Mesendoderm (in vitro differentiated cells): Measurements from ENCODE around the gene PDGFA.

Experiments used
- DNase-seq: peaks from one replicate; pipeline ENCODE4 v3.0.0; 2013
- H2AK5ac ChIP-seq: 2 replicates; pipeline ENCODE4 v1.6.1; 2013; ENCODE audit warnings: low read length, inconsistent platforms
- H2BK120ac ChIP-seq: 2 replicates; pipeline ENCODE4 v1.6.1; 2013; ENCODE audit warnings: low read depth, mild to moderate bottlenecking, low read length, moderate library complexity, mixed read lengths
- H2BK15ac ChIP-seq: replicated peaks from 2 replicates; pipeline ENCODE4 v1.6.1; 2013; ENCODE audit warnings: low read depth, mild to moderate bottlenecking, moderate library complexity
- H2BK5ac ChIP-seq: 2 replicates; pipeline ENCODE4 v1.6.1; 2013; ENCODE audit warnings: low read length, inconsistent platforms
- H3K18ac ChIP-seq: 2 replicates; pipeline ENCODE4 v1.6.1; 2013; ENCODE audit warnings: mild to moderate bottlenecking, low read length, mixed read lengths
- H3K23ac ChIP-seq: one replicate; pipeline ENCODE4 v1.6.1; 2013; ENCODE audit warnings: low read length
- H3K27ac ChIP-seq: 2 replicates; pipeline ENCODE4 v1.5.1; 2013; ENCODE audit warnings: low read depth, mild to moderate bottlenecking, inconsistent platforms, low read length, moderate library complexity
- H3K27me3 ChIP-seq: 2 replicates; pipeline ENCODE4 v1.6.1; 2013; ENCODE audit warnings: low read length, control low read depth, mild to moderate bottlenecking, inconsistent platforms; ENCODE audit not compliant: insufficient read depth, poor library complexity
- H3K36me3 ChIP-seq: 2 replicates; pipeline ENCODE4 v1.6.1; 2013; ENCODE audit warnings: low read length, inconsistent platforms; ENCODE audit not compliant: control insufficient read depth, insufficient read depth
- H3K4ac ChIP-seq: one replicate; pipeline ENCODE4 v1.6.1; 2013; ENCODE audit warnings: low read depth, mild to moderate bottlenecking, low read length, moderate library complexity
- H3K4me1 ChIP-seq: 2 replicates; pipeline ENCODE4 v1.6.1; 2013; ENCODE audit warnings: low read depth, low read length, inconsistent platforms; ENCODE audit not compliant: control insufficient read depth
- H3K4me2 ChIP-seq: 2 replicates; pipeline ENCODE4 v1.6.1; 2013; ENCODE audit warnings: low read length
- H3K4me3 ChIP-seq: 2 replicates; pipeline ENCODE4 v1.5.1; 2013; ENCODE audit warnings: mild to moderate bottlenecking, low read length
- H3K56ac ChIP-seq: one replicate; pipeline ENCODE4 v1.6.1; 2013; ENCODE audit warnings: low read length
- H3K79me1 ChIP-seq: 2 replicates; pipeline ENCODE4 v1.6.1; 2013; ENCODE audit warnings: low read length, inconsistent platforms
- H3K79me2 ChIP-seq: 2 replicates; pipeline ENCODE4 v1.6.1; 2013; ENCODE audit warnings: mild to moderate bottlenecking, low read length; ENCODE audit not compliant: control insufficient read depth, insufficient read depth
- H3K9ac ChIP-seq: 2 replicates; pipeline ENCODE4 v1.6.1; 2013; ENCODE audit warnings: low read length, inconsistent platforms
- H4K5ac ChIP-seq: one replicate; pipeline ENCODE4 v1.6.1; 2013; ENCODE audit warnings: low read length
- H4K8ac ChIP-seq: one replicate; pipeline ENCODE4 v1.6.1; 2013; ENCODE audit warnings: low read depth, mild to moderate bottlenecking, control low read depth, low read length, moderate library complexity
- WGBS: extraction: QIAGEN DNeasy Blood & Tissue Kit; methylation state at CpG from one replicate; pipeline ENCODE4 v1.1.7; 2013; ENCODE audit warnings: low lambda C conversion rate, missing lambda C conversion rate; ENCODE audit not compliant: insufficient coverage; ENCODE audit errors: extremely low coverage; 5-methylcytosine and 5-hydroxymethylcytosine counted together

PDGFA gene

GRCh38 chr7:479948-480499, 39.6 kb downstream of the PDGFA start:
- WGBS: no CpG with 5 or more reads among the region's 15 CpGs
- Histone ChIP-seq H3K9ac (no peak overlapping the region), H3K79me2 (no peaks in the 10 kb centered on the region), H3K27ac (no peak overlapping the region), H3K27me3 (no peaks in the 10 kb centered on the region), H2BK120ac (no peak overlapping the region), H3K4me1 (peaks cover 1% of the 10 kb centered on the region), H3K4ac (no peak overlapping the region), H4K5ac (no peak overlapping the region), H2AK5ac (no peak overlapping the region), H3K56ac (no peak overlapping the region), H3K4me3 (no peak overlapping the region), H3K79me1 (no peaks in the 10 kb centered on the region), H2BK15ac (no peak overlapping the region), H3K4me2 (no peak overlapping the region), H3K36me3 (no peaks in the 10 kb centered on the region), H4K8ac (no peak overlapping the region), H2BK5ac (no peak overlapping the region), H3K23ac (no peak overlapping the region), H3K18ac (no peak overlapping the region)
- no peak for DNase-seq

DNA sequence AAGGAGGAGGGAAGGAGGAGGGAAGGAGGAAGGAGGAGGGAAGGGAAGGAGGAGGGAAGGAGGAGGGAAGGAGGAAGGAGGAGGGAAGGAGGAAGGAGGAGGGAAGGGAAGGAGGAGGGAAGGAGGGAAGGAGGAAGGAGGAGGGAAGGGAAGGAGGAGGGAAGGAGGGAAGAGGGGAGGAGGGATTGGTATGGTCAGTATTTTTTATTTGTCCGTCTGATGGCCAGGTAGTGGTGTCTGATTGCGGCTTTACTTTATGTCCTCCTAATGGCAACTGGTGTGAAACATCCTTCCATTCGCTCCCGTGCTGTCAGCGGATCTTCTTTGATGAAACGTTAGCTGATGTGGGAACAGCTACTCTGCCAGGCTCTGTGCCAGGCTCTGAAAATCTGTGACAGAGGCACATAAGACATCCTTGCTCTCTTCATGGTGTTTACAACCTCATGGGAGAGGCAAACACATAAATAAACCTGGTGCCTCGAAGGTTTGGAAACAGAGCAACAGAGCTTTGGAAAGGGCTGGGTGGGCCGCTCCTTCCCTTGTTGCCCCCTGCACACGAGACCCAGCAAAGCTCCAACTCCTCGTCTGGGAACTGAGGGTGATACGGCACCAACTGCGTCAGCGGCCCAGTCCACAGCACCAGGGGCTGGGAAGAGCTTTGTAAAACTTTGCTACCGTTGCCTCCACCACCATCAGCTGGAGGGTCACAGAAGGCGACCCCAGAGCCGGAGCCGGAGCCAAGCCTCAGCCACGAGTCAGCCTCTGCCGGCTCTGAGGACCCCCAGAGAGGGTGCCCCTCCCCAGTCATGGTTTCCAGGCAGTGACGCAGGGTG, 40.3 kb downstream of the PDGFA start:
- Histone ChIP-seq H4K8ac (no peak overlapping the region), H3K23ac (no peak overlapping the region), H4K5ac (no peak overlapping the region), H2AK5ac (no peak overlapping the region), H3K27ac (no peak overlapping the region), H3K4me2 (no peak overlapping the region), H2BK120ac (no peak overlapping the region), H2BK5ac (no peak overlapping the region), H3K79me1 (no peaks in the 10 kb centered on the region), H3K4ac (no peak overlapping the region), H3K36me3 (no peaks in the 10 kb centered on the region), H3K9ac (no peak overlapping the region), H3K79me2 (no peaks in the 10 kb centered on the region), H3K4me3 (no peak overlapping the region), H3K18ac (no peak overlapping the region), H3K56ac (no peak overlapping the region), H3K4me1 (peaks cover 1% of the 10 kb centered on the region), H2BK15ac (no peak overlapping the region), H3K27me3 (no peaks in the 10 kb centered on the region)
- no peak for DNase-seq
- no CpG with 5 or more reads among the region's 20 CpGs for WGBS

GRCh38 chr7:477626-478220, 41.9 kb downstream of the PDGFA start:
- H3K79me1 ChIP-seq: no peaks in the 10 kb centered on the region
- H2BK15ac ChIP-seq: no peak overlapping the region
- H2BK120ac ChIP-seq: no peak overlapping the region
- H3K9ac ChIP-seq: no peak overlapping the region
- no peaks in the 10 kb centered on the region for H3K4me1 ChIP-seq
- no peaks in the 10 kb centered on the region for H3K36me3 ChIP-seq
- no peak overlapping the region for H4K8ac ChIP-seq
- H4K5ac ChIP-seq: no peak overlapping the region
- H2AK5ac ChIP-seq: no peak overlapping the region
- no peak for DNase-seq
- H3K27ac ChIP-seq: no peak overlapping the region
- H2BK5ac ChIP-seq: no peak overlapping the region
- WGBS: no CpG with 5 or more reads among the region's 17 CpGs
- H3K27me3 ChIP-seq: no peaks in the 10 kb centered on the region
- no peaks in the 10 kb centered on the region for H3K79me2 ChIP-seq
- H3K56ac ChIP-seq: no peak overlapping the region
- H3K23ac ChIP-seq: no peak overlapping the region
- H3K4me2 ChIP-seq: no peak overlapping the region
- H3K4me3 ChIP-seq: no peak overlapping the region
- no peak overlapping the region for H3K18ac ChIP-seq
- no peak overlapping the region for H3K4ac ChIP-seq

DNA sequence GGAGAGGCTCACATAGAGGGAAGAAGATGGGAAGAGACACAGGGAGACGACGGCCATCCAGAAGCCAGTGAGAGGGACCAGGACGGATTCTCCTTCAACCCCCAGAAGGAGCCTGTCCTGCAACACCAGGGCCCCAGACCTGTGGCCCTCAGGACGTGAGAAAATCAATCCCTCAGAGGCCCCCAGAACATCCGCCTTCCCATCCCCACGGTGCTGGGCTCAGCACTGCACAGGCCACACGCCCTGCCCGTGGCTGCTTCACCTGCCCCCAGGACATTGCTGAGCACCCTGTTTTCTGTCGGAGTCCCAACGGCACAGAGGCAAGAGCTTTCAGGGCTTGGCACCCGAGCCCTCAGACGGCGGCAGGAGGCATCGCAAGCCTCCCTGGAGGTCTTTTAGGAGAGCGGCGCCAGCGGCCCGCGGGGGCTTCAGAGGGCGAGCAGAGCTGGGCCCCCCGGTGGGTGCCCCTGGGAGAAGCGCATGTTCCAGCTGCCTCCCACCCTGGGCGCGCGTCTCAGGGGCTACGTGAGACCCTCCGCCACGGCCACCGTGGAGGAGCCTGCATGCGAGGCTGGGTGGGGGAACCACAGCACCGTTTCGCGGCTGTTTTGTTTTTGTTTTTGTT, 42.8 kb downstream of the PDGFA start:
- H4K8ac ChIP-seq: no peak overlapping the region
- no peak for DNase-seq
- no CpG with 5 or more reads among the region's 33 CpGs for WGBS
- H3K23ac ChIP-seq: no peak overlapping the region
- H2BK120ac ChIP-seq: no peak overlapping the region
- H3K27ac ChIP-seq: no peak overlapping the region
- no peak overlapping the region for H3K56ac ChIP-seq
- H3K79me1 ChIP-seq: no peaks in the 10 kb centered on the region
- H3K4me3 ChIP-seq: no peak overlapping the region
- no peak overlapping the region for H2AK5ac ChIP-seq
- H3K36me3 ChIP-seq: no peaks in the 10 kb centered on the region
- H3K4me2 ChIP-seq: no peak overlapping the region
- H3K4ac ChIP-seq: no peak overlapping the region
- H3K4me1 ChIP-seq: no peaks in the 10 kb centered on the region
- H3K9ac ChIP-seq: no peak overlapping the region
- H2BK5ac ChIP-seq: no peak overlapping the region
- H3K18ac ChIP-seq: no peak overlapping the region
- H4K5ac ChIP-seq: no peak overlapping the region
- H3K27me3 ChIP-seq: no peaks in the 10 kb centered on the region
- H3K79me2 ChIP-seq: no peaks in the 10 kb centered on the region
- H2BK15ac ChIP-seq: no peak overlapping the region

DNA sequence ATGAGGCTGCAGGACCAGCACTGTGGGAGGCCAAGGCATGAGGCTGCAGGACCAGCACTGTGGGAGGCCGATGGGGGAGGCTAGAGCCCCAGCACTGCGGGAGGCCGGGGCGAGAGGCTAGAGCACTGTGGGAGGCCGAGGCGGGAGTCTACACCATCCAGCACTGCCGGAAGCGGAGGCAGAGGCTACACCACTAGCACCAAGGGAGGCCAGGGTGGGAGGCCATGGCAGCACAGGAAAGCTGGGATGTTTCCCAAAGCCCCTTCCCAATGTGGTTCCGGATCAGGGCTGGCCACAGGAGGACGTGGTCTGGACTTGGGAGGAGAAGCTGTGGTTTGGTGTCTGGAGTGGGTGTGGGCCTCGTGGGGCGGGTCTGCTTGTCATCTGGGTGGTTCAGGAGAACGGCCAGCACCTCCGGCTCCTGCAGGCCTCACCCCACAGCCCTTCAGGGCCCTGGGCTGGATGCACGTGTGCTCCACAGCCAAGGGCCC, 43.6 kb downstream of the PDGFA start:
- Histone ChIP-seq H3K9ac (no peak overlapping the region), H3K4me1 (no peaks in the 10 kb centered on the region), H3K27me3 (no peaks in the 10 kb centered on the region), H3K18ac (no peak overlapping the region), H2AK5ac (no peak overlapping the region), H3K27ac (no peak overlapping the region), H3K36me3 (no peaks in the 10 kb centered on the region), H3K56ac (no peak overlapping the region), H2BK5ac (no peak overlapping the region), H3K4me2 (no peak overlapping the region), H3K79me1 (no peaks in the 10 kb centered on the region), H3K23ac (no peak overlapping the region), H2BK120ac (no peak overlapping the region), H3K4ac (no peak overlapping the region), H3K79me2 (no peaks in the 10 kb centered on the region), H2BK15ac (no peak overlapping the region), H4K8ac (no peak overlapping the region), H3K4me3 (no peak overlapping the region), H4K5ac (no peak overlapping the region)
- no CpG with 5 or more reads among the region's 15 CpGs for WGBS
- DNase-seq: no peak
